HFFc6 (cell line): ENCODE data around the gene ATXN7L1. TPM values are rescaled to one million over a fixed set of nuclear protein-coding genes. Genes with fewer than 3 reads are reported as not detected.

Experiments used
- DNase-seq: peaks from one replicate; pipeline ENCODE4 v3.0.0-alpha.2; 2018
- H3K27ac Mint-ChIP-seq: 2 replicates; pipeline ENCODE4 v1.8.0; 2020; ENCODE audit warnings: mild to moderate bottlenecking, mixed read lengths
- H3K27me3 Mint-ChIP-seq: 2 replicates; pipeline ENCODE4 v1.8.0; 2021; ENCODE audit warnings: mild to moderate bottlenecking, moderate library complexity, mixed read lengths; ENCODE audit not compliant: insufficient read depth
- H3K36me3 Mint-ChIP-seq: 2 replicates; pipeline ENCODE4 v1.8.0; 2021; ENCODE audit warnings: low read depth, mixed read lengths
- H3K4me1 Mint-ChIP-seq: 2 replicates; pipeline ENCODE4 v1.8.0; 2020; ENCODE audit warnings: low read depth, mixed read lengths
- H3K4me3 Mint-ChIP-seq: 2 replicates; pipeline ENCODE4 v1.8.0; 2020; ENCODE audit warnings: mild to moderate bottlenecking, moderate library complexity, mixed read lengths
- H3K9me3 Mint-ChIP-seq: 2 replicates; pipeline ENCODE4 v1.8.0; 2020; ENCODE audit warnings: mild to moderate bottlenecking, mixed read lengths
- CTCF ChIP-seq: fragments of 200-600 bp; sonication (generic); IDR thresholded peaks from 2 replicates; pipeline ENCODE4 v1.5.0; 2021; ENCODE audit warnings: antibody characterized with exemption, mild to moderate bottlenecking
- total RNA-seq, 6 experiments: library from RNA; stranded (reverse); fragmentation: NEBNext Ultra II Directional; extraction: Animal tissue kit (Norgen Biotek cat#: 25700); gene quantifications; 2 replicates in 1 of 6; 3 replicates in 5 of 6; pipeline ENCODE4 v1.2.3, GENCODE V29; 2021

ATXN7L1 gene
- total RNA-seq, 6 experiments from 2014 or later, result 8.4 to 11.4 (median 9.8) TPM

- Mint-ChIP-seq H3K9me3 (no peaks in the 10 kb centered on the region), H3K27ac (peak overlapping the region; percentile 82), H3K4me3 (peak overlapping the region; percentile 90), H3K36me3 (no peaks in the 10 kb centered on the region), H3K4me1 (peaks cover 30% of the 10 kb centered on the region), H3K27me3 (peaks cover 4% of the 10 kb centered on the region; the same call in 1 of the 2 replicates)
- TF ChIP-seq CTCF, result no peak
- DNase-seq, result peak; percentile 39
Observed at GRCh38 chr7:105690325-105690945, 186.0 kb downstream of the ATXN7L1 start.

- peaks cover 30% of the 10 kb centered on the region for H3K4me1 Mint-ChIP-seq
- H3K9me3 Mint-ChIP-seq, result no peaks in the 10 kb centered on the region
- no peak for DNase-seq
- H3K4me3 Mint-ChIP-seq, result no peak overlapping the region
- no peaks in the 10 kb centered on the region for H3K36me3 Mint-ChIP-seq
- no peak for TF ChIP-seq CTCF
- no peak overlapping the region for H3K27ac Mint-ChIP-seq
- H3K27me3 Mint-ChIP-seq, result peaks cover 4% of the 10 kb centered on the region; the same call in 1 of the 2 replicates
Observed at GRCh38 chr7:105689067-105689819, 187.2 kb downstream of the ATXN7L1 start.

- no peak for TF ChIP-seq CTCF
- no peak overlapping the region for H3K4me3 Mint-ChIP-seq
- no peak for DNase-seq
- no peaks in the 10 kb centered on the region; the same call in 1 of the 2 replicates for H3K36me3 Mint-ChIP-seq
- H3K27ac Mint-ChIP-seq, result no peak overlapping the region
- H3K4me1 Mint-ChIP-seq, result peaks cover 30% of the 10 kb centered on the region
- H3K27me3 Mint-ChIP-seq, result peaks cover 4% of the 10 kb centered on the region; the same call in 1 of the 2 replicates
- H3K9me3 Mint-ChIP-seq, result no peaks in the 10 kb centered on the region
Observed at GRCh38 chr7:105688617-105689016, 187.8 kb downstream of the ATXN7L1 start.

GRCh38 chr7:105685161-105685560 lies 191.2 kb downstream of the ATXN7L1 start:
- peaks cover 9% of the 10 kb centered on the region for H3K4me1 Mint-ChIP-seq
- no peak overlapping the region for H3K27ac Mint-ChIP-seq
- no peaks in the 10 kb centered on the region; the same call in 1 of the 2 replicates for H3K36me3 Mint-ChIP-seq
- H3K27me3 Mint-ChIP-seq, result no peaks in the 10 kb centered on the region; the same call in none of the 2 replicates
- H3K9me3 Mint-ChIP-seq, result no peaks in the 10 kb centered on the region
- no peak for TF ChIP-seq CTCF
- no peak overlapping the region for H3K4me3 Mint-ChIP-seq
- DNase-seq, result no peak

GRCh38 chr7:105682341-105683060 lies 193.9 kb downstream of the ATXN7L1 start:
- TF ChIP-seq CTCF, result no peak
- no peak overlapping the region for H3K4me3 Mint-ChIP-seq
- H3K36me3 Mint-ChIP-seq, result no peaks in the 10 kb centered on the region; the same call in 1 of the 2 replicates
- no peak overlapping the region for H3K27ac Mint-ChIP-seq
- H3K27me3 Mint-ChIP-seq, result no peaks in the 10 kb centered on the region; the same call in none of the 2 replicates
- no peaks in the 10 kb centered on the region for H3K9me3 Mint-ChIP-seq
- no peak for DNase-seq
- H3K4me1 Mint-ChIP-seq, result peaks cover 12% of the 10 kb centered on the region
